ENCODE data around the gene LIN28B.

Gene LIN28B

DNA sequence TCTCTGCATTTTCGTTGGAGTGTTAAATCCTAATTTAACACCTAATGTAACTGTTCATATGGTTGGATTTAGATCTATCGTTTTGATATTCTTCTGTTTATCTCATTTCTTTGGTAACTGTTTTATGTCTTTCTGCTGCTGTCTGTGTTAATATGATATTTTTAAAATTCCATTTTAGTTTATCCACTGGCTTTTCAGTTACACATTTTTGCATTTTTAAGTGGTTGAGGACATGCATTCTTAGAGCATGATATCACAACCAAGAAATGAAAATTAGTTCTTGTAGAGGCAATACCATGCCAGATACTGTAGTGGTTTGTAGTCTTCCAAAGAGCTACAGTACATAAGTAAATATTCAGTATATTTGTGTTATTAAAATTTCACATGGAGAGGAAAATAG is 58.6 kb downstream of the LIN28B start:
- no peak for DNase-seq

DNA sequence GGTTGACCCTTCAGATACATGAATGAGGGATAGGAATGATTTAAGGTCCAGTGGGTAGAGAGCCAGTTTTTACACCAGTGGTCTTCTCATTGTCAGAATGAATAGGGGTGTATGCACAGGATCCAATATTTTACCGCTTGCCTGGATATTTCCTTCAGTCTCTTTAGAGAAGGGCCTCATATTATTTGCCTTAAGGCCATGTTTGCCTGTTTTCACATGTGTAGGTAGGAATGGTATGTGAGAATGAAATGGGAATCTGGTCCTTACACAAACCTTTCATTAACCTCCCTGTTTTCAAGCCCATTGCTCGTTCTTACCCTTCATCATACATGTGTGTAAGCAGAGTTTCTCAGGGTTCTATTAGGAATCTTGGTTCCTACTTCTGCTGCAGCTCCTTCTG is 62.4 kb downstream of the LIN28B start:
- no peak for DNase-seq

DNA sequence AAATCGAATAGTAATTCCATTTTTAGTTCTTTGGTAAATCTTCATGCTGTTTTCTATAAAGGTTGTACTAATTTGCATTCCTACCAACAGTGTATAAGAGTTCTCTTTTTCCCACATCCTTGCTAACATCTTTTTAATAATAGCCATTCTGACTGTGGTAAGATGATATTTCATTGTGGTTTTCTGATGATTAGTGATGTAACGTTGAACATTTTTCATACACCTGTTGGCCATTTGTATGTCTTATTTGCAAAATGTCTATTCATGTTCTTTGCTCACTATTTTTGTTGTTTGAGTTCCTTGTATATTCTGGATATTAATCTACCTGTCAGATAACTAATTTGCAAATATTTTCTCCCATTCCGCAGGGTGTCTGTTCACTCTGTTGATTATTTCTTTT is 64.5 kb downstream of the LIN28B start:
- DNase-seq: no peak

- no peak for DNase-seq
Observed at GRCh38 chr6:105022416-105022815, 65.5 kb downstream of the LIN28B start.

GRCh38 chr6:105024803-105025202 is 67.9 kb downstream of the LIN28B start:
- DNase-seq: no peak

GRCh38 chr6:105028898-105029297 is 72.0 kb downstream of the LIN28B start:
- DNase-seq: no peak

DNA sequence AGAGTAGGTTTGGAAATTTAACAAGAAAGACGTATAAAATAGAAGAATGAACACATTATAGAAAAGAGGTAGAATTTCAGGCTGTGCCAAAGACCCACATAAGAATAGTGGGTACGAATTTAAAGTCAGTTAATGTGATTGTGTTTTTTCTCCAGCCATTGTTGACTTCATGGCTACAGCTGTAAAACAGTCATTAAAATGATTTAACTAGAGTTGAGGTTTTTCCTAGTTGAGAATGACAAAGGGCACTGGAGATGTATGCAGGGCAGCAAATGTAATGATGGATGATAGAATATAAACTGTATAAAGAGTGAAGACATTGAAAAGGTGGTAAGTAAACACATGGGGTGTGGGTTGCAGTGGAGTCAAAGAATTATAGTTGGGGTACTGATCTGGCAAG is 72.7 kb downstream of the LIN28B start:
- no peak for DNase-seq

GRCh38 chr6:105034470-105034869 is 77.6 kb downstream of the LIN28B start:
- no peak for DNase-seq

- no peak for DNase-seq
Observed at GRCh38 chr6:105035299-105035698, 78.4 kb downstream of the LIN28B start.

- no peak for DNase-seq
Observed at GRCh38 chr6:105036351-105036750, 79.4 kb downstream of the LIN28B start.

- DNase-seq: no peak
Observed at GRCh38 chr6:105038259-105038658, 81.4 kb downstream of the LIN28B start.

DNA sequence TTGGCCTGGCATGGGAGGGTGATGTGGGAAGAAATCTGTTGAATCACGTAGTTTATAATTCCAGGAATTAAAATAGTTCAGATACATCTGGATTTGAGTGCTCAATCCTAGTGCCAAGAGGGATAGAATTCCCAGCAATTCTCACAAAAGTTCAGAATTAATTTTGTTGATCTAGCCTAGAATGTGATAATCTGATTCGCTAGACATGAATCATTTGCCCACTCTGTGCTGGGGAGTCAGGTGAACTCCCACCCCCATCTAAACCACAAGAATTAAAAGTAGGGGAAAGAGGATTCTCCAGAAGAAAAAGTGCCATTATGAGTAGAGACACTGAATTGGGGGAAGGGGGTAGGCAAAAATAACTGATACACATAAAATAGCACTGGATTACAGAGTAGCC is 85.0 kb downstream of the LIN28B start:
- DNase-seq: no peak

DNA sequence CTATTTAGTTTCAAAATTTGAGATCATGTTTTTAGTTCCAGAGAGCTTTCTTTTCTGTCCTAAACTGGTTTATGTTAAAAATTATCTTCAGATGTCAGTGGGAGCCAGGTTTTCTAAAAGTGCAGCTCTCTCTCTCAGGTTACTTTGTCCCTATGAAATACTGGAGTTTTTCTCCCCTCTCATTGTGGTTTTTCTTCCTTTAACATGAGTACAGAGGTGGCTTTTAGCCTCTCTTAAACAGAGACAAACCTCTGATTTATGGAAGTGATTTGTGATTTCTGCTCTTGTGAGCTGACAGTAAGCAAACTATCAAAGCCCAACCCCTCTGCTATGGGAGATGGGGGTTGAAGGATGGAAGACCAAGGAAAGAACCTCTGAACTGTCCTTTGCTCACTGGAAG is 85.7 kb downstream of the LIN28B start:
- no peak for DNase-seq

DNA sequence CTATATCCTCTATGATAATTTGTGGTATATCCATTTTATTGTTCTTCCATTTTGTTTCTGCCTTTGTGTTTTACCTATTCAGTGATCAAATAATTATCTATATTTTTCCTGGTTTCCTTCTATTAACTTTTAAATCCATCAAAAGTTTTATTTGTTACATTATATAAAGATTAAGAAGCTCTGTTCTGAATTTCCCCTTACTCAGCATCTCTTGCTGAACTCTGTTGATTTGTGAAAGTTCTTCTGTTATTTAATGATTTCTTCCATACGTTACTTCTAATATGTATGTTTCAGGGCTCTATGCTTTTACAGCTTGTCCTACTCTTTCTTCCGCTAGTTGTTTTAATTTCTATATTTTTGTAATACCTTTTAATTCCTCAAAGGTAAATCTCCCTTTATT is 87.1 kb downstream of the LIN28B start:
- no peak for DNase-seq

- DNase-seq: no peak
Observed at GRCh38 chr6:105045526-105045925, 88.6 kb downstream of the LIN28B start.

- DNase-seq: no peak
Observed at GRCh38 chr6:105051941-105052471, 95.1 kb downstream of the LIN28B start.

DNA sequence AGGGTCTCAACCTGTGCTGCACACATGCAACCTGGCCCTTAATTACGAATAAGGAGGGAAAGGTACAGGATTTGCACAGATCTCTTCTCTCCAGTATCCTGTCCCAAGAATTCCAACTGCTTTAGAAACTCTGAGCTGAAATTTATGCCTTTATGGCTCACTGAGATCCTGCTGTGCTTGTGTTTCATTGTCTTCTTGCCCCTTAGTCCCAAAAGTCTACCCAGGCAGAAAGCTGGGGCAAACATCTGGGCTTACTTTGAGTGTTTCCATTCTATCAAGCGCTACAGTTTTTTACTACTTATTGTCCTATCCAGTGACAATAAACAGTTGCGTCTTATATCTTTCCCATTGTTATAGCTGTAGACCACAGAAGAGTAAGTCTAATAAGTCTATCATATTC is 99.7 kb downstream of the LIN28B start:
- DNase-seq: no peak

DNA sequence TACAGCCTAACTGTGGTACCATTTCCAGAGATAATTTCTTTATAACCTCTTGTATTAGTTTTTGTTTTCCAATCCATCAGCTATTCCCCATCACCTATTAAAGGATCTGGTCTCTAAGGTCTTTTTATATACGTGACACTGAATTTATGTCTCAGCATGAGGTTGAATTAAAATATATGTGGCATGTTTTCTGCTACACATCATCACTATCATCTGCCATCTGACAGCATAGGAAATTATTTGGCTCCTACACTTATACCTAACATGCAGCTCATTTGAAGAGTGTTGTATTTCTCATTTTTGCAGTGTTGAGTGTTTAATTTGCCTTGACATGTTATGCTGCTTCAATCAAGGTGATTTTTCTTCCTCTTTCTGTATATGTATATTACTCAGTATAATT is 100.3 kb downstream of the LIN28B start:
- DNase-seq: no peak

DNA sequence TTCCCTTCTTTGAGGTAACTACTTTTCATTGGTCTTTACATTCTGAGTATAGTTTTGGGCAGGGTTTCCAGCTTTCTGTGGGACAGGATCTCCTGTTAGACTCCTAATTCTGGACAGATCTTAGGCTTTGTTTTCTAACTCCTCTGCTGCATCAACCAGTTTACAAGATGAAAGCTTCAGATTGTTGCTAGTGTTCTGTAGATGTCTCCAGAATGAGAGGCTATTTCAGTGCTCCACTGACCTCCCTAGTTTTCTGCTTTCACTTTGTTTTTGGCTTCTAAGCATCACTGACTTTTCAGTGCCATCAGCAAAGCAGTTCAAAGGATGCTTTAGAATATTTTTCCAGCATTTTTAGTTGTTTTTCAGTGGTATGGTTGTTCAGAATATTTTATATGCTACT is 101.4 kb downstream of the LIN28B start:
- DNase-seq: no peak

DNA sequence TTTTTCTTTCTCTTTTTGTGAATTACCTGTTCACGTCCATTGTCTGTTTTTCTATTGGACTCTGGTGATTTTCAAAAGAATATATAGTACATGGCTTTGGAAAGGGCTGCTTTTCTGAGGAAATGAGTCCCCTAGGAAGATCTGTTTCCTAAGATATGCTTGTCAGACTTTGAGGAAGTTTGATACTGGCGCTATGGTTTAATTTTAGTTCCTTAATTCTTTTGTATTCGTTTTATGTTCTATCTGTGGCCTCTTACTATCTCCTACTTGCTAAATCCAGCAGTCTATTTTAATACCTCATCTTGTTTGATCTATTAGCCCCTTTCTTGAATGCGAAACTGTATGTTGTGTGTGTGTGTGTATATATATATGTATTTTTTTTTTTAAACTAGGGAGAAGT is 101.9 kb downstream of the LIN28B start:
- DNase-seq: no peak

DNA sequence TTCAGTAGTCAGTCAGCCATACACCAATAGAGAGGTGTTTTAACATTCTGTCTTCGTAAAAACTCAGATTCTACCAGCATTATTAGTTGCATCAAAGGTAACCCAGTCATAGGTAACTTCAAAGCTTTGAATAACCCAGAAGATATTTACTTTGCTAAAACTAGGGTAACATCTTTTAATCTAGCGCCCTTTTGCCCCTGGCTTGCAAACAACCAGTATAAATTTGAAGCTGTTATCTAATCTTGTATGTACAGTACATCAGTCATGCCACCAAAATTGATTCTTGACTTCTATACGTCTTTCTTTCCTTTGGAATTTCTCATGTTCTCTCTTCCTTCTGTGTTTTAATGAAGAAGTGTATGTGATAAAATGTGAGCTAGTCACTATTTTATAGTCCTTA is 109.3 kb downstream of the LIN28B start:
- no peak for DNase-seq

GRCh38 chr6:105066836-105067235 is 109.9 kb downstream of the LIN28B start:
- no peak for DNase-seq

- DNase-seq: no peak
Observed at GRCh38 chr6:105067329-105067728, 110.4 kb downstream of the LIN28B start.

DNA sequence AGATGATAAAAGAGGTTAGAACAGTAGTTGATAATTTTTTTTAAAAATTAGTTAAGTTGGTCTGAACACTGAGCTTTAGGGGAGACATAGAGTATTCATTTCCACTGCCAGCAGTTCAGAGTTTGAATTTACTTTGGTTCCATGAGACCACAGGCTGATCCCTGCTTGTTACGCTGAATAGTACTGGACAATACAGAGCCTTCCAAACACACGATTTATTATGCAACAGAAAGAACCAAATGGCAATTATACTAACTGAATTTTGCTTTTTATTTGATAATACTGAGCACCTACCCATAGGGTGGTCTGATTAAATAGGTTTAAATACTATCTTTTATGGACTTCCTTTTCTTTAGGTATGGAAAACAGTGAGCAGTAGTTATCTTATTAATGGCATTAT is 111.5 kb downstream of the LIN28B start:
- no peak for DNase-seq

- DNase-seq: no peak
Observed at GRCh38 chr6:105069821-105070445, 113.0 kb downstream of the LIN28B start.

DNA sequence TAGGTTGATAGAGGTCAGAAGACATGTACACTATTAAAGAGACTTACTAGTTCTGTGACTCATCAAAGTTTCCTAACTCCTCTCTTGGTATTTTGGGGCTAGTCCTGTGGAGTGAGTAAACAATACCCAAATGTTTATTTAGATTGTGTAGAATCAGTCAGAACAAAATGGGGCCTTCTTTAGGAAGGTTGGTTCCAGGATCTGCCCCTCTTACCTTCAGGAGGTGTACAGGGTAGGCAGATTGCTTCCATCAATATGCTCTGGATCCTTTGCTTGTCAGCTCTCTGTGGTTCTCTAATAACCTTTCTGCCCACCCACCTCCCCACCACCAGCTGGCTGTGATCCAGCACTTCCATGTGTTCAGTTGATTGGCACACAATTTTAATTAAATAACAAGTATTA is 115.9 kb downstream of the LIN28B start:
- DNase-seq: no peak
